GM12801 (cell line): ENCODE results near the gene RBMS1.

Experiments
- CTCF ChIP-seq: IDR thresholded peaks from one replicate; pipeline ENCODE4 v1.5.1; 2011; ENCODE audit warnings: control low read depth; ENCODE audit not compliant: insufficient read length; ENCODE audit errors: extremely low read depth

The RBMS1 gene

GRCh38 chr2:160510617-160511016 lies 17.0 kb upstream of the RBMS1 start:
- no peak for TF ChIP-seq CTCF

- no peak for TF ChIP-seq CTCF
Measured at GRCh38 chr2:160509016-160509415, 15.4 kb upstream of the RBMS1 start.

- no peak for TF ChIP-seq CTCF
Measured at GRCh38 chr2:160507464-160507863, 13.9 kb upstream of the RBMS1 start.

- TF ChIP-seq CTCF: no peak
Measured at GRCh38 chr2:160507046-160507407, 13.4 kb upstream of the RBMS1 start.

- no peak for TF ChIP-seq CTCF
Measured at GRCh38 chr2:160506371-160507045, 12.9 kb upstream of the RBMS1 start.

GRCh38 chr2:160505256-160505655 lies 11.6 kb upstream of the RBMS1 start:
- no peak for TF ChIP-seq CTCF

- TF ChIP-seq CTCF: no peak
Measured at GRCh38 chr2:160502478-160502877, 8.9 kb upstream of the RBMS1 start.
